MM.1S (cell line): ENCODE measurements around the gene CCT7.

ENCODE experiments used
- EZH2 ChIP-seq: fragments of 300-600 bp; sonication (generic); optimal IDR thresholded peaks from 2 replicates; pipeline ENCODE3; 2017; ENCODE audit warnings: low read depth, mild to moderate bottlenecking, antibody characterized with exemption, low read length, mixed read lengths
- EZH2phosphoT487 ChIP-seq: fragments of 300-600 bp; sonication (generic); IDR thresholded peaks from 2 replicates; pipeline ENCODE4 v1.6.1; 2018; ENCODE audit warnings: antibody characterized with exemption, low read length
- TF ChIP-seq, protein P1 (sequence below): fragments of 300-600 bp; sonication (generic); IDR thresholded peaks from 2 replicates; pipeline ENCODE4 v1.5.1; 2016; ENCODE audit warnings: antibody characterized with exemption, low read length, mixed read lengths

DNA sequence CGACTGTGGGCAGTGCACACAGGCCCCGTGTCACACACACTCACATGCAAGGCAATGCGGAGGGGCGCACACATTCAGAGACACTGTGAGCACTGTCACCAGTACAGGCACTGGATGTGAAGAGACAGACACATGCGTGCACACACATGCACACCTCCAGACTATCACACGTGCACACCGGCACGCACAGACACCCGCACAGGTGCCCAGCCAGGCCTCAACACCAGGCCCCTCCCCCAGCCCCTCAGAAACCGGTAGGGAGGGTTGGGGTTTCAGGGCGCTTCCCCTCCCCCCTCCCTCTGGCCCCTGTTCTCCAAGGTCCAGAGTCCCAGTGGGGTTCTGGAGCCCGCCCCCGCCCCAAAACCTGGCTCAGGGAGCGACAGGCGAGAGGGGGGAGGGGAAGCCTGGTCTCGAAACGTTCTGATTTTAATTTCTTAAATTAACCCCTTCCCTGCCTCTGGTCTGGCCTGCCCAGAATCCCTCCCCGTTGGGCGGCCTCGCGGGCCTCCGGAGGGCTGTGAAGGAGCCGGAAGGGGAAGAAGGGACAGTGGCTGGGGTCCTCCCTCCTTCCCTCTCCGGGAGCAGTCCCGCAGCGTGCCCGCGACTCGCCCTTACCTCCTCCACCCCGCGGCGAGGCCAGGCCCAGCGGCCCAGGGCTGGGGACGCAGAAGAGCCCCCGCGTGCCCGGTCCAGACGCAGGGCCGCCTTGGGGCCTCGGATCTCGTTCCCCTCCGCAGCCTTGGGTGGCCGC is 49.6 kb downstream of the CCT7 start:
- TF ChIP-seq, protein P1, sequence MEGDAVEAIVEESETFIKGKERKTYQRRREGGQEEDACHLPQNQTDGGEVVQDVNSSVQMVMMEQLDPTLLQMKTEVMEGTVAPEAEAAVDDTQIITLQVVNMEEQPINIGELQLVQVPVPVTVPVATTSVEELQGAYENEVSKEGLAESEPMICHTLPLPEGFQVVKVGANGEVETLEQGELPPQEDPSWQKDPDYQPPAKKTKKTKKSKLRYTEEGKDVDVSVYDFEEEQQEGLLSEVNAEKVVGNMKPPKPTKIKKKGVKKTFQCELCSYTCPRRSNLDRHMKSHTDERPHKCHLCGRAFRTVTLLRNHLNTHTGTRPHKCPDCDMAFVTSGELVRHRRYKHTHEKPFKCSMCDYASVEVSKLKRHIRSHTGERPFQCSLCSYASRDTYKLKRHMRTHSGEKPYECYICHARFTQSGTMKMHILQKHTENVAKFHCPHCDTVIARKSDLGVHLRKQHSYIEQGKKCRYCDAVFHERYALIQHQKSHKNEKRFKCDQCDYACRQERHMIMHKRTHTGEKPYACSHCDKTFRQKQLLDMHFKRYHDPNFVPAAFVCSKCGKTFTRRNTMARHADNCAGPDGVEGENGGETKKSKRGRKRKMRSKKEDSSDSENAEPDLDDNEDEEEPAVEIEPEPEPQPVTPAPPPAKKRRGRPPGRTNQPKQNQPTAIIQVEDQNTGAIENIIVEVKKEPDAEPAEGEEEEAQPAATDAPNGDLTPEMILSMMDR: no peak
- no peak for TF ChIP-seq EZH2phosphoT487
- TF ChIP-seq EZH2: no peak
